HG02588 (cell line): Measurements from ENCODE around the gene MYOF.
"Not testable (repeated sequence)": the region's sequence is repeated elsewhere in the genome, so short reads cannot be mapped to it uniquely, and the experiment has no call there.

Experiments used
- ATAC-seq: cut with Tn5 transposase; IDR thresholded peaks from one replicate; pipeline ENCODE4 v1.9.1; 2021; ENCODE audit warnings: mild to moderate bottlenecking, moderate library complexity; ENCODE audit not compliant: unreplicated experiment

Gene MYOF

DNA sequence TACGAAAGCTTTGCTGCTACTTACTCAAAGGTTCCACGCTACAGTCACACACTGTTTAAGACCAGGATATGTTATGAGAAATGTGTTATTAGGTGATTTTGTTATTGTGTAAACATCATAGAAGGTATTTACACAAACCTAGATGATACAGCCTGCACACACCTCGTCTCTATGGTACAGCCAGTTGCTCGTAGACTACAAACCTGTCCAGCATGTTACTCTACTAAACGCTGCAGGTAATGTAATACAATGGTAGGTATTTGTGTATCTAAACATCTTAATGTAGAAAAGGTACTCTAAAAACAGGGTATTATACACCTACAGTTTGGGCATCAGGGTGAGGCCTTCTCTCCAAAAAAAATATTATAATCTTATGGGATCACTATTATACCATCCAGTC, 181.2 kb downstream of the MYOF start:
- ATAC-seq, result no peak

DNA sequence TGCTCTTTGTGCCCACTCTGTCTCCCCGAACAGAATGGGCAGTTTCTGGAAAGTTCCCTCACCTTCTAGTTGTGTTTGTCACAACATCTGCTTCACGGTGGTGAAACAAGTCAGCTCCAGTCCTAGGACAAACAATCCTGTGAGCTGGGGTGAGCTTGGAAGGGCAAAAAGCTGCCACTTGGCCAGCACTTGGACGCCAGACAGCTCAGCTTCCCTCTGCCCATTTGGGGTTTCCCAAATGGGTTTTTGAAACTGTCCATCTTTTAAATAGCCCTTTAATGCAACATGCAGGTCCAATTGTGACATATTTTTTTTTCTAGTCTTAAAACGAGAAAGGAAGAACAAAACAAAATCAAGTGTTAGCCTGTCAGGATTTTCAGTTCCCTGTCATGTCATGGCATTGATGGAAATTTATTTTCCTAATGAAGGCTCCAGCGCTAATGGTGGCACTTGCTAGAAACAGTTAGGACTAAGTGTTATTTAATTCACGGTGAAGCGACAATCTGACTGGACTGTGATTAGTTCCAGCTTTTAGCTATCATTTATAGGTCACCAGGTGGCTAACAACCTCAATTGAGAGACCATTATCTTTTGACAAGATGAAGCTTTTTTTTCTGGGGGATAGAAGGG, 181.7 kb downstream of the MYOF start:
- ATAC-seq, result no peak

DNA sequence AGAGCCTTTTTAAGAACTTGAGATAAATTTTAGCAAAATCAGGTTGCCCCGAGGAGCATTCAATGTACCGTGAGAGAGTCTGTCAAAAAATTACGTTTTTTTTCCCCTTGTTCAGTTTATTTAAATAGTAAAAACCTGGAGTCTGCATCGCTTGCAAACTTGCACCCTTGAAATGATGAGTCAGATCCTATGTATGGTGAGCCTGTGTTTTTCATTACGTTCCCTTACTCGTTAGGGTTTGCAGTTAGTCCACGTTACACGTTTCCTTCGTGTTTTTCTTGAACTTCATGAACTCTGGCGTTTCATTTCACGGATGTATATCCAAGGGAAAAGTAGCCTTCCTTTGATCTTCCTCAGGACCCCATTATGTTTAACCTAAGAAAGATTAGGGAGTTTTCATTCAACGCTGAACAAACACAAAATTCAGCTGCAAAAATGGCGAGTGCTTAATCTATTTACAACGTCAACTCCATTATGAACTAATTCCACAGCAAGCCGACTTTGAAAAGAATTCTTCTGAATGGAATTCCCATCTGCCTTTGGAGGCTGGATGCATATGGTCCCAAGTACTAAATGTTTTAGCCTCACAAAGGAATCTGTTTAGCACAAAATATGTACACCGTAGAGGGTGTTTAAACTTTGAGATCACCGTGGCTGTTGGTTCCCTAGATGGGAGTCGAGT, 182.4 kb downstream of the MYOF start:
- ATAC-seq, result no peak

DNA sequence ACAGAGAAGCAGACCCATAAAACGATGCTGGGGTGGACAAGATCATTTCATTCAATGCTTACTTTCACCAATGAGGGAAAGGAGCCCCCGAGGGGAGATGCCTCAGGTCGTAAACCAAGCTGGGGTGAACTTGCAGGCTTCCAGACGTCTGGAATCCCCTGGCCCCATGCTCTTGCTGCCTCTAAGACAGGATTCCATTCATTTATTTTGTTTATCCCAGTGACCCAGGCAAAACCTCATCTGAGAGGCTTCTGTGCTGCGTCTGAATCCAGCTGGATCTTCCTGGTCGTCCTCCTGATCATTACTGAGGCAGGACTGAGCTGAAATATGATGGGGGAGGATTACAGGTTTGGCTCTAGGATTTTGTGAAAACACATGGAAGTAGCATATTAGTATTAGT, 182.9 kb downstream of the MYOF start:
- no peak for ATAC-seq

DNA sequence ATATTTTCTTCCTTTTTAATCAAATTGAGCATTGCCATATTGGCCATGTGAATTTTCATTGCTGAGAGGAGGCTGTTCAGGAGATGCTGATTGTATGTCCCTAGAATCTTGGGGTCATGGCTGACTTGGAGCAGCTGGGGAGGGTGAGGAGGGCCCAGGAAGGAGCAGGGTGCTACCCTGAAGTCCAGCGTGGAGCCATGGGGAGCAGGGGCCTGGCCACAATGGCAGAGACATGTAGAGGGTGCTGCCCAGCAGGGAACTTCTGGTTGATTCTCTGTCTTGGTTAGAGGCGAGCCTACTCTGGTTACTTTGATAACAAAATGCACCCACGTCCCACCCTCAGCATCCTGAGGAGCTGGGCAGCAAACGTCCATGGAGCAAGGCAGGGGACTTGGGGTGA, 186.0 kb downstream of the MYOF start:
- ATAC-seq, result no peak

DNA sequence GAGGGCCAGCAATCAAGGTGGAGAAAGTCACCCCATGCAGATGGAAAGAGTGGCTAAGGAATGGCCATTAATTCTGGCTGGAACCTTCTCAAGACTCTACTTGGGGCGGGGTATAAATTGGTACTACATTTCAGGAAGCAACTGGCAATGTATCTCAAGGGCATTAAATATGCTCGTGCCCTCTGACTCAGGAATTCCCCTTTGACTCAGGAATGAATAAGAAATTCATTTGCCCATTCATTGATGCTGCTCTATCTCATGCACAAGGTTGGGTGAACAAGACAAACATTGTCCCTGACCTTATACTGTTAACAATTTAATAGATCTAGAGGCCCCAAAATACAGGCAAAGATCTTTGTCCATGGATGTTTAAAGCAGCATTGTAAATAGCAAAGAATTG, 188.1 kb downstream of the MYOF start:
- no peak for ATAC-seq

DNA sequence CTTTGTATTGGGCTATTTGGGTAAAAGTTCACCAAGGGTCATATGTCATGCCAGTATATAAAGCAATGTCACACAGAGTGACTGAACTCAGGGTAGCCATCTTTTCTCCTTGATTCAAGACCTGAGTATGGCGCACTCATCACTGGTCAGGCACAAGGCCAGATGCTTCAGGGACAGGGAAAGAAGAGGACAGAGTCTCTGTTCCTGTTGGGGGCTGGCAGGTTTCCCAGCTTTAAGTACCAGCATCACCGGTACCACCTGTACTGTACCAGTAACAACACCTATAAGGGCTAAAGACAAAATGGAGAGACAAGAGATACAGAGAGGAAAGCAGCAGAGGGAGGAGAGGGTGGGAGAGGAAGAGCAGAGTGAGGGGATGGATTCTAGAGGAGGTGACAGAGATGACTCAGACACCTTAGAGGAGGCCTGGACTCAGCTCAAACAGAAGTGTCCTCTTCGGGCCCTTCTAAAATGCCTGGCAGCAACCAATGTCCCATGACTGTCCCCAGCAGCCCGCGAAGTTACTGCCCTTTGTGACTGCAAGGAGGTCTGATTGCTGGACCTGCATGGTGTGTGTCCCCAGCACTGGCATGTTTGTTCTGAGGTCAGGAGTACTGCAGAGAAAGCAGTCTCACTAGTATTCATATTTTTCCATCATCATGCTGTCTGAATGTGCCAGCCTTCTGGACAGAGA, 191.3 kb downstream of the MYOF start:
- no peak for ATAC-seq

DNA sequence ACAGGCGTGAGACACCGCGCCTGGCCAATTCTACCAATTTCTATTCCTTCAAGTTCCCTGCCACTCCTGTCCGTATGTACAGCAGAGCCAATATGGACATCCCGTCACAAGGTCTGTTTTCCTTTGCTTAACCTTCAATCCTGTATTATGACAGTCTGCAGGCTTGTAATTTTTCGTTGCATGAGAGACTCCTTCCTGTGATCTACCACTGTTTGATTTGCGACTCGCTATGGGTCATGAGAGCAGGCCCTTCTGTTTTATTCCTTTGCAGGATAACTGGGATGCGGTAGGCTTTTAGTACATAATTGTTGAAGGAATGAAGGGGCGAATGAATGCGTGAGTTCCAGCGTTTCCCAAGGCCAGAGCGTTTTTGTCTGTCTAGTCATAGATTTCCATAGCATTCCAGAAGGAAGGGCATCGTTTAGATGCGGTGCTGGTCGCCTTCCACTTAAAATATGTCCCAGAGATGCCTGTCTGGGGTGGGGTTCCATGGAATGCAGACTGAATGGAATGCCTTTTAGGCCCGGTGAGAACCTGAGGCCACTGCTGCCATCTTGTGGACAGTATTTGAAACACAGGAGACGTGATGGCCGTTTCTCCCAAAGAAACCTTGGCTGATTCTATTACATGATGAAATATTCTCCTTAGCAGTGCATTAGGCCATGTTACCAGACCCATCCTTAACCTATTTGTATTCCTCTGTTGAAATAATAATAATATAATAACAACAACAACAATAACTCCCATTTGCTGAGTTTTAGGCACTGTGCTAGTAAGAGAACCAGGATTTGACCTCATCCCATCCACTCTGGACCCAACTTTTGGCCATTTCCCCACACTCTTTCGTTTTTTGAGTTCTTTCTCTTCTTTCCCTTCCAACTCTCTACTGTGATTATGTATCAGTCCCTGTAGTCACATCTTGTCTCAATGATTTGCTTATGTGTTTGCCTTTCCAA, 193.2 kb downstream of the MYOF start:
- ATAC-seq, result no peak

DNA sequence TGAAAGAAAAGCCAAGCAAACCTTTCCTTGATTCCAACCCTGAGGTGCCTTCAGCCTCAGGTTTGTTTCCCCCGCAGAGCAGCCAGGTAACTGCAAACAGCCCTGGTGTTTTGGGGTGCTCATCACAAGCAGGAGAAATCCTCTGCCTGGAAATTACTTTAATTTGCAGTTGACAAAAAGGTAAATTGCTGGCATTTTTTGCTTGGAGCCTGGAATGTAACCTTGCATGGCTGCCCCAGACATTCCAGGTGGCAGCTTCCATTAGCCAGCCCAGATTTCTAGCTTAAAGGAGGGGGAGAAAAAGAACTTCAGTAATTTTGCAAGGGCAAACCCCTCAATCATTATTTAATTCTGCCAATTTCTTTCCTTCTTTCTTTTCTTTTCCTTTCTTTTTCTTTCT, 194.4 kb downstream of the MYOF start:
- ATAC-seq, result no peak

DNA sequence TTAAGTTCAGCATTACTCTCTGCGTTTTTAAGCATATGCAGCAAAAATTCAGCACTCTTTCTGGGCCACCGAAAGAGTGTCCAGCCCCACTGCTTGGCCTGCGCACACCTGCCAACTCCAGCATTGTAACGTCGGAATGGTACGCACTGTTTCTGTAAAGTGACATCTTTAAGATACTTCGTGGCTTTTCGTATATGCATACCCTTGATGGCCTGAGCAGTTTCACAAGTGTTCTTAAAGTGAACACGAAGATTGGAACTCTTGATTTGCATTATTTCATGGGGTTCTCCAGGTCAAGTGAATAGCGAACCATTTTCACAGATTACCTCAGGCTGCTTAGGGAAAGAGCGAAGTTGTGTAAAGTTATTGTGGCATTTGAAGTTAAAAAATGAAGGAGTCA, 197.9 kb downstream of the MYOF start:
- ATAC-seq, result not testable (repeated sequence)

DNA sequence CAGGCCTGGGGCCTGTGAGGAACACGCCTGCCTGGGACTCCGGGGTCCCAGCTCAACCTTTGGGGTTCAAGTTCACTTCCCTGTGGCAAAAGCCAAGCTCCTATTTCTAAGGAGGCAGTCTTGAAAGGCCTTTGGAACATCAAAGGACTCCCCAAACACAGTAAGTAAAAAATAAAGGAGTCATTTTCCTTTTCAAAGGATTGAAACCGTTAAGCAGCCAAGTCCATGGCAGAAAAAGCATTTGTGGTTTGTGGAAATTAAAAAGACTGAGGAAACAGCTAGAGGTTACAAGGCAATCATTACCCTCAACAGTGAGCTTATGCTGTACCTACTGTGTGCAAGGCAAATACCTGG, 200.8 kb downstream of the MYOF start:
- ATAC-seq, result no peak

DNA sequence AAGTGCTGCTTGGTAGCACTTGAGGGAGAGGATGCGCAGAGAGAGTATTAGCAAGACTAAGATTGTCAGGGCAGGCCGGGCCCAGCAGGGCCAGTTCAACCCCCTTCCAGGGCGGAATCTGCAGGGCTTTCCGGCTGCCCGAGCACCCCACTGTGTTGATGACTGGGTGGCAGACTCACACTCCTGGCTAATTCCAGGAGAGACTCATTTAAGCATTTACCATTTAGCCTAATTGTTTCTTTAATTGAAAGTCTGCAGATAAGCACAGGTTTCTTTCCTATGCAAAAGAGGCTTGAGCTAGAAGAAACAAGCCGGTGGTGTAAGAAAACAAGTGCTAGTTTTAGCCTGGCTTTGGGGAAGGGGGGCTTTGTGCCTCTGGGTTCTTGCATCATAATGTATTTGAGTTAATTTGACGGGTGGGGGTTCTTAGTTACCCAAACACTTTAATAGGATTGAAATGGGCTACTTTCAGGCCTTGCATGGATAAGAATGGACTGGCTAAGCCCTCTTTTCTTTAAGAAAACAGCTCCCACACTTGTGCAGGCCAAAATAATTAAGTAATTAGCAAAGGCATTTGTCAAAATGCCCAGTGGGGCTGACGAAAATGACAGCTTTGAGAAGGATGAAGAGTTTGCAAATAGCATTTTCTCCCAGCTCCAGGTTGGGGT, 201.3 kb downstream of the MYOF start:
- no peak for ATAC-seq

DNA sequence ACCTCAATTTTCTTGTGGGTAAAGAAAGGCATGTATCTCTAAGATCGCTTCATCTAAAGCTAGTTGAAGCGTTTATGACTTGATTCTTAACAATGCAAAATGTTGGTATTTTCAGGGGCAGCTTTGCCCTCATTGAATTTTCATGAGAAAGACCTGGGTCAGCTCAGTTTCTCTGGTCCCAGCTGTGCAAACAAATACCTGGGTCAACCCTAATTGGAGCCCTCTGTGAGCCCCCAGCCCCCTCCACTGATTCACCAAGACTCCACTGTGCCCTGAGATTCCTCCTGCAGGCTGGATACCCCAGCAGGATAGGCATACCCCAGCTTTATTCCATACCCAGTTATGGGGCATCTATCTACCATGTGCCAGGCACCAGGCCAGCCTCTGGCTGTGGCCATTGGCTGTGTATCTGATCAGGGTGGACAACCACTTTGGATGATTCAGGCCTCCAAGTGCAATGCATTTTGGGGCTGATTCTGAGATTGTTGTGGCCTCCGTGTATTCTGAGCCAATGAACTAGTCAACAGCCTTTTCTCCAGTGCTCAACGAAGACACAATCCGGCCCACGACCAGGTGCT, 201.9 kb downstream of the MYOF start:
- ATAC-seq, result no peak

DNA sequence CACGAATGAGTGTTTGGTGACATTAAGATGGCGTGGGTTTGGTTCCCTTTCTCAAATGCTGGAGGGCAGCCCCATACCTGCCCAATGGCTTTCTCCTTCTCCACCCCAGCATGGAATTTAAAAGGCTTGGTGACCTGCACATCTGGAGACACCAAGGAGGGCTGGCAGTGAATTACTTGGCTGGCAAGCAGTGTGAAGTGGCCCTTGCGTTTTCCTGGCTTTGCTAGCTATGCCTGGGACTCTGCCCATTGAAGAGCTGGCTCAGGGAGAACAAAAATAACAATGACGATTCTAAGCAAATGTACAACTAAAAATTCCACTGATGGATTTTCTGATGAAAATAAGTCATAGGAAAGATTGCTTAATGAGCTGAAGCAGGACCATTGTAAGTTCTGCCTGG, 204.8 kb downstream of the MYOF start:
- no peak for ATAC-seq

DNA sequence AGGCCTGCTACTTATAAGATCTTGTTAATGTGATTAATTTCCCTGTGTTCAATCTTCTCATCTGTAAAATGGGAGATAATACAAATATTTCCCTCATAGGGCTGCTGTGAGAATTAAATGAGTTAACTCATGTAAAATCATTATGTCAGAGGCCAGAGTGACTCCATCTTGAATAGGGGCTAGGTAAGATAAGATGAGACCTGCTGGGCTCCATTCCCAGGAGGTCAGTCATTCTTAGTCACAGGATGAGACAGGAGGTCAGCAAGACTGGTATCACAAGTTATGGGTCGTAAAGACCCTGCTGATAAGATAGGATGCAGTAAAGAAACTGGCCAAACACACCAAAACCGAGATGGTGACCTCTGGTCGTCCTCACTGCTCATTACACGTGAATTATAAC, 207.7 kb downstream of the MYOF start:
- no peak for ATAC-seq

DNA sequence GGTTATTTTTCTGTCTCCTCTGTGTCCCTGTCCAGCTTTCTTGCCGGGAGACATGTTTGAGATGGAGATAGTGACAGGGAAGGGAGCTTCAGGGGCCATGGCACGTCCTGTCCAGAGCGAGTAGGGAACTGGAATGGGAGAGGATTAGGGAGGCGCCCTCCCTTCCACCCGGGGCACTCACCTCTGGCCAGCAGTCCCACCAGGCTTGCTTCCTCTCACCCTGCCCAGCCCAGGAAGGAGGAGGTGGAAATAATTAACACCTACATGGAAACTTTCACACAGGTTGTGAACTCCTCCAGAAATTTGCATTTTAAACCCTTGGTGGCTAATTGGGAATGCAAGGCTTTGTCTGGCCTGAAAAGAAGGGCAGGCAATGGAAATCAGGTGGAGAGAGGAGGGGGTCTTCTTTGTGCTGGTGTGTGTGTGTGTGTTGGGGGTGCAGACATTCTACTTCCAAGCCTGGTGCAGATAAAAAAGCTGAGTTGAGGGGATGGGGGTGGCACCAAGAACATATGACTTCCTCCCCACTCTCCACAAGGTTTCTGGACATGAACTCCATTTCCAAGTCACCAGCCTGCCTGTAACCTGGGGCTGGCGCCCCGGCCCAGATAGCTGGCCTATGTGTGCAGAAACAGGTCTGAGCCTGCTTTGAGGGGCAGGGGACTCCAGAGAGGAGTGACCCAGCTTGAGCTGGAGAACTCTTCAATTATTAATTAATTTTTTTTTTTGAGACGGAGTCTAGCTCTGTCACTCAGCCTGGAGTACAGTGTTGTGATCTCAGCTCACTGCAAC, 209.1 kb downstream of the MYOF start:
- no peak for ATAC-seq

DNA sequence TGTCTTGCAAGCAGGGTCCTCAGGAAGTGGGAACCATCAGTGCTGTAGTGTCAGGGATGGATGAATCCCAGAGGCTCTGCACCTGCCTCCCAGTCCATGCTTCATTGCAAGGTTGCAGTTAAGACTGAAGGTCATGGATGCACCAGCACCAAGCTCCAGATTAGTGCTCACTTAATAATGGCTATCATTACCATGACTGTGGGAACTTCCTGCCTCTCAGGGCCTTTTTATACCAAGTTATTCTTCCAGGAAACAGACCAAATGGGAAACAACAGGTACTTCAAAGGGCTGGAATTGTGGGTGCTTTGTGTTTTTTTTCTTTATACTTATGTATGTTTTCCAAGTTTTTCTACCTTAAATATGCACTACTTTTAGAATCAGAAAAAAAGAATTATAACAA, 210.8 kb downstream of the MYOF start:
- ATAC-seq, result no peak

DNA sequence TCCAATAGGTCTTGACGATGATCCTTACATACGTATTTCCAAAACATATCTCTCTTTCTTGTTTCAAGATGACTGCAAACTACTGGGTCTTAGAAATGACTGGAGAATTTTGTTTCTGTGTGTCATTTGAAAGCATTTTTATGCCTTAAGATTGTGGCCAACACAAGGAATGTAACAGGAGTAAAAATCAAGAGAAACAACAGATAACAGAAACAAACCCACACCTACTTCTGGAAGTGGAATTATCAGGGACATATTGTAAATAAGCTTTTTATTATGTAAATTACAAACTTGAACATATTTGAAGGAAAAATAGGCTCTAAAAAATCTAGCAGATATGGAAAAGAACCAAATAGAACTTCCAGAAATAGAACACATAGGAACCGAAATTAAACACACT, 212.9 kb downstream of the MYOF start:
- ATAC-seq, result no peak

DNA sequence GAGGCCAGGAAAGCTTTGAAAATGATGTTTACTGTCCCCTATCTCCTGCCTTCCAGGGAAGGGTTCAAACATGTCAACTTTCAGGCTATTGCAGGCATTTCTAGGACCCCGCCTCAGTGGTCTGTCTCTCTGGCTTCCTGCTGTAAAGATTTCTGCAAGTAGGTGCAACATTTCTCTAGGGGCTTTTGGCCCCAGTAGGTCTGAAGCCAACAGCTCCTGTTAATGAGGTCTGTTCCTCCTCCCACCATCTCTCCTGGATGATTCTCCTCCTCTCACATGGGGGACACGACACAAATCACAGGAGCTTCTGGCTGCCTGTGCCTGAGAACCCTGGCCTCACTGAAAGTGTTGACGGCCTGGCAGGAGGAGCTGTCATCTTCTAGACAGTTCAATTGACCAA, 214.1 kb downstream of the MYOF start:
- ATAC-seq, result no peak

DNA sequence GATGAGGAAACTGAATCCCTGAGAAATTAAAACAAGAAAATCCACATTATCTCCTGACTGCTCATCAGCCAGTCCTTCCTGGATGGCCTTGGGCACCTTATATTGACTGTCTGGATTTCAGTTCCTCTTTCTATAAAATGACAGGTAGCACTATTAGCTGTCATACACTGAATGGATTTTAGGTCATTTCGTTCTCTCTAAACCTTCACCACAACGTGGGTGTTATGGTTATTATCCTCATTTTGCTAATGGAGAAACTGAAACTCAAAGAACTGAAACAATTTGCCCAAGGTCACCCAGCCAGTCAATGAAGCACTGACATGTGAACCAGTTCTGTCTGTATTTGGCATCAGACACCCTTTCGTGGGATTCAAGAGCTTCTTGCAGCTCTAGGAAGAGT, 214.6 kb downstream of the MYOF start:
- ATAC-seq, result peak; percentile 99
